NCI-H460 (cell line): Measurements from ENCODE around the gene STAB2. TPM values are rescaled to one million over a fixed set of nuclear protein-coding genes. Genes with fewer than 3 reads are reported as not detected.
"Not testable (repeated sequence)": the region's sequence is repeated elsewhere in the genome, so short reads cannot be mapped to it uniquely, and the experiment has no call there.

Experiments
- DNase-seq: peaks from one replicate; pipeline ENCODE4 v3.0.0-alpha.2; 2016; ENCODE audit warnings: low read depth; ENCODE audit errors: extremely low read depth
- small RNA-seq, 2 experiments: library from RNA; depleted of rRNA; stranded (forward); fragments of <200 nt; gene quantifications; one replicate each; pipeline ENCODE3, GENCODE V24; 2014
- total RNA-seq: library from RNA; depleted of rRNA; stranded (reverse); fragments of >200 nt; shearing (Covaris generic); gene quantifications from 2 replicates; pipeline ENCODE4 v1.2.3, GENCODE V29; 2014; rRNA removed

The STAB2 gene
- total RNA-seq, 1 experiment from 2014 or later, result not detected

DNA sequence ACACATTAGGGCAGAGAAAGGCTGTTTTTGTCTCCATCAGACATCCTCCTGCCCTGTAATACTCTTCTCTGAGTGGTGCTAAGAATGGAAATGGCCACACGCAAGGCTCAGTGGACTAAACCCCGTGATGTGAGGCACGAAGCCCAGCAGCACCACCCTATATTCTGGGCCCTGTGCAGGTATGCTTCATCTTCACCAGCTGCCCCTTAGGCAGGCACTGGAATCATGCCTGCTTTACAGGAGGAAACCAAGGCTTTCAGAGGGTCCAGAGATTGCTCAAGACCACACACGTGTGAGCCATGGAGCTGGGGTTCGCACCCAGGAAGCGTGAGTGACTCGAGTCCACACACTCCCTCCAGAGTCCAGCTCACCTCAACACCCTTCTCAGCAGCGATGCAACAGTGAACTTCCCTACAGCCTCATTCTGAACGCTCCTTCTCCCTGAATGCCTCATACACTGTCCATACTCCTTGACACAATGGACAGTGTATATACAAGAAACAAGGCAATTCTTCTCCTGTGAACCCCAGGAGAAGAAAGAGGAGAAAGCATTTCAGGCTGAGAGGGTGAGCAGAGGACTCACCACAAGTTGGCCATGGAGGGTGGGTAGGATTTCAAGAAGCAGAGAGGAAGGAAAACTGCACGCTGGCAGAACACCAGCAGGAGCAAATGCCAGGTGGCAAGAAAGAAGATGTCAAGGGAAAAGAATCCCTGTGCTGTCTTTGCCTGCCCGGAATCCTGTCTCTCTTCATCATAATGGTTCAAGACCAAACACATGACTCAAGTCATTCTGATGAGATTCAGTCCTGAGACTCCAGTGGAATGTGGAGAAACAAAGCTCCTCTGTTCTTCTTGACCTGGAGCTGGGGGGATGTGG lies 214.9 kb downstream of the STAB2 start:
- DNase-seq, result no peak

- DNase-seq, result no peak
Observed at GRCh38 chr12:103802586-103802886, 215.5 kb downstream of the STAB2 start.

DNA sequence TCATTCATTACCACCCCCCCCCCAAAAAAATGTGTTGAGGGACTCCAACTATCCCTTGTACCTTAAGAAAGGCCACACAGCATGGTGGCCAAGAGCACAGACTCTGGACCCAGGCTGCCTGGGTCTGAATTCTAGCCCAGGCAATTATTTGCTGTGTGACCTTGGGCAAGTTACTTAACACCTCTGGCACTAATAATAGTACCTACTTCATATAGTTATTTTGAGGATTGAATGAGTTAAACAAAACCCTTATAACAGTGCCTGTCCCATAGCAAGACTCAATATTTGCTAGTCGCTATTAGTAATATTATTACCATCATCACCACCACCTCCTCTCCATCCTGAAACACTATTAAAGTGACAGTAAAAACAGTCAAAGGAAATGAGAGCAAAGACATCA lies 216.8 kb downstream of the STAB2 start:
- no peak for DNase-seq

DNA sequence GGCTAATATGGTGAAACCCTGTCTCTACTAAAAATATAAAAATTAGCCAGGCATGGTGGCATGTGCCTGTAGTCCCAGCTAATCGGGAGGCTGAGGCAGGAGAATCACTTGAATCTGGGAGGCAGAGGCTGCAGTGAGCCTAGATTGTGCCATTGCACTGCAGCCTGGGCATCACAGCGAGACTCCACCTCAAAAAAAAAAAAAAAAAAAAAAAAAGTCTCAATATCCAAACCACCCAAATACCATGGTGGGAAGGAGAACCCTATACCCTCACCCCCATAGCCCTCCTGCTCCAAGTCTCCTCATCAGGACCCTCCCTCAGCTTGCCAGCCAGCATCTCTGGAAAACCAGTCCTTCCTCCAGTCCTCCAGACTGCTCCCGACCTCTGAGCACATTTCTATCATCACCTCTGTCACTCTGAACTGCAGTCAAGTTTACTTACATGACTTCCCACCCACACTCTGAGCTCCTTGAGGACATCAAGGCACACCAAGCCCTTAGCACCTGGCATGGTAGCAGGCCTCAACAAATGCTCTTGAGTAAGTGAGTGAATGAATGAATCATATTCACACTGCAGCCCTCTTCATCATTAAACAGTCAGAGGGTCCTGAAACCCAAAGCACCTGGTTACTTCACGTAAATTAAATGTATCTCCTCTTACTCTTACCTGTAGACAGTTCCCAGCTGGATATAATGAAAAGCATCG lies 218.7 kb downstream of the STAB2 start:
- no peak for DNase-seq

- no peak for DNase-seq
Observed at GRCh38 chr12:103806803-103807202, 219.7 kb downstream of the STAB2 start.

GRCh38 chr12:103807561-103808238 lies 220.6 kb downstream of the STAB2 start:
- no peak for DNase-seq

GRCh38 chr12:103808239-103808880 lies 221.3 kb downstream of the STAB2 start:
- DNase-seq, result no peak

DNA sequence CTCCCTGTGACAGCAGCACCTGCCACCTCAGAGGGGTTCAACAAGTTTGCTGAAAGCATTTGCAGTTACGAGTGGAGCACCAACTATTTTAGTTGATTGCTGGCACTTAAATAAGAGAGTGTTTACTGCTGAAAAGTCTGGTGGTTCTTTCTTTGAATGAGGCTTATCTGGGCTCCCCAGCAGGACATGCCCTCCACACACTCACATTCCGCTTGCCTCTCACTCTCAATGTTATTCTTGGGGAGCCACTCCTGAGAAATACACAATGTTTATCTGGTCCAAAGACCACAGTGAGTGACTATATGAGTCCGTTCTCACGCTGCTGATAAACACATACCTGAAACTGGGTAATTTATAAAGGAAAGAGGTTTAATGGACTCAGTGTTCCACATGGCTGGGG lies 222.1 kb downstream of the STAB2 start:
- DNase-seq, result no peak

DNA sequence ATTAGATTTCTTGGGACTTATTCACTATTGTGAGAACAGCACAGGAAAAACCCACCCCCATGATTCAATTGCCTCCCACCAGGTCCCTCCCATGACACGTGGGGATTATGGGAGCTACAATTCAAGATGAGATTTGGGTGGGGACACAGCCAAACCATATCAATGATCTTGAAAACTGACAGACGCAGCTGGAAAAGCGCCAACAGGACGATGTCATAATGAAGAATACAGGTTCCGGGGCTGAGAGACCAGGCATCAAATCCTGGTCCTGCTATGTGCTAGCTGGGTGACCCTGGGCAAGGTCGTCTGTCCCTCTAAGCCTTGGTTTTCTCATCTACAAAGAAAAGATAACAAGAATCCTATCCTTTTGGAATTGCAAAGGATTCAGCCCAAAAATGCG lies 222.6 kb downstream of the STAB2 start:
- not testable (repeated sequence) for DNase-seq

- no peak for DNase-seq
Observed at GRCh38 chr12:103810111-103810510, 223.0 kb downstream of the STAB2 start.

DNA sequence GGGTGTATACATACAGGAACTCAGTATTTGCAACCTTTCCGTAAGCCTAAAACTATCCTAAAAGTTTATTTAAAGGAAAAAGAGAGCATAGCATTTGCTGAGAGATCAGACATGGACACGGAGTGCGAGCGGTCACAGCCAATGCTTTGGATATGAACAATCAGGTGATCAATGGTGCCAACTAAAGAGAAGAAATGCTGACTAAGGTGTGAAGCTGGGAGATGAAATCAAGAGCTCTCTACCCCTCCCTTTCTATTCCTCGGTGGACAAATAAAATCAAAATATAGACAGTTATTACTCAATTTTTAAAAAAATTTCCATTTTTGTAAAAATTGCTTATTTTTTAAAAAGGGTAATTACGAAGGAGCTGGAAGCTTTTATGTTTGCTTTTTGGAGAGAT lies 224.7 kb downstream of the STAB2 start:
- no peak for DNase-seq

GRCh38 chr12:103812789-103813188 lies 225.7 kb downstream of the STAB2 start:
- no peak for DNase-seq

- no peak for DNase-seq
Observed at GRCh38 chr12:103813426-103813825, 226.4 kb downstream of the STAB2 start.

DNA sequence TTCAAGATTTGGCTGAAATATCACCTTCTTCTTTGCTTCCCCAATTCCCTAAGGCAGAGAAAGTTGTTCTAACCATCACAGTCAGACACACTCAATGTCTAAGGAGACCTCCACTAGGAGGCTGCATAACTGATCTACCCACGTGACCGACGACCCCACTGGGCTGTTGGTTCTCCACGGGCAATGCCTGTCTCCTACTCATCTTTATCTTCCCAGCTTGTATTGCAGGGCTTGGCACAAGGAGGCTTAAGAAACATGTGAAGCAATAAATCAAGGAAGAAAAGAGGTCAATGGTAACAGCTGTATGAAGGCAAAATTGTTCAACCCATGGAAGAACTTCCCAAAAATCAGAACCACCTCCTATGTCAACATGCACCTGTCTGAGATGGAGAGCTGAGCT lies 226.9 kb downstream of the STAB2 start:
- DNase-seq, result no peak

- no peak for DNase-seq
Observed at GRCh38 chr12:103814436-103814835, 227.4 kb downstream of the STAB2 start.

Small RNA genes within 50 kb of the gene (small RNA-seq; reads per million reads assigned to genes)
- gene RF00096, result 0 to 0.17 reads per million in 2 experiments

Other genes with a start within 250 kb of the STAB2 start
- not detected in 2 replicates for gene C12orf42, start 91.3 kb upstream of the STAB2 start, total RNA-seq